CMK (cell line): ENCODE results near the gene ERVK3-1.
"Not testable (repeated sequence)": the region's sequence is repeated elsewhere in the genome, so short reads cannot be mapped to it uniquely, and the experiment has no call there.

ENCODE experiments used
- DNase-seq: peaks from one replicate; pipeline ENCODE4 v3.0.0-alpha.2; 2010; ENCODE audit warnings: low read depth

ERVK3-1 gene

DNA sequence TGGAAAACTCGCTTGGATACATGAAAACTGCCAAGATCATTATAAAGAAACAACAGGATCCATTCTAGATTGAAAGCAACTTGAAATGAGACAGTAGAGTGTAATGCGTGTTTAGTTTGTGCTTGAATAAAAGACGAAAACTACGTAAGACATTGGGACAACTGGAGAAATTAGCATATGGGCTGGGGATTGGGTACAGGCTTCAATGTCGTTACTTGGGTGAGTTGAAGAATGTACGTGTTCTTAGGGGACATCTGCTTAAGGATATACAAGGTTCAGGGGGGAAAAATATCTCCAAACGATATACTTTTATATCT lies 471 bp upstream of the ERVK3-1 start:
- no peak for DNase-seq

DNA sequence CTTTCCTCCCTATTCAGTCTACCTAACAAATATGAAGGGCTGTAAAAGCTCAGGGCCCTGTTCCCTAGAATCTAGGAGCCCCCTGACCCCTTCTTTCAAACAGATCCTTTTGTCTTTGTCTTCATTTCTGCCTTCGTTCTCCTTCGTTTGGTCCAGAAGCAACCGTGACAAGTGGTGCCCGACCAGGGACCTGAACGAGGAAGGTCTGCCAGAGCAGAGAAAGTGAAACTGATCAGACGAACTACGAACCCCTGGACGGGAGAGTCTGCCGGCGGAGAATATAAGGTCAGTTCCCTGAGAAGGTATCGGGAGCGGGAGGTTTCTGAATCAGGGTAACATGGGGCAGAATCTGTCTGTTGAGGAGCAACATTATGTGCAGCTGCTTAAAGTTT lies 751 bp downstream of the ERVK3-1 start:
- DNase-seq = no peak

DNA sequence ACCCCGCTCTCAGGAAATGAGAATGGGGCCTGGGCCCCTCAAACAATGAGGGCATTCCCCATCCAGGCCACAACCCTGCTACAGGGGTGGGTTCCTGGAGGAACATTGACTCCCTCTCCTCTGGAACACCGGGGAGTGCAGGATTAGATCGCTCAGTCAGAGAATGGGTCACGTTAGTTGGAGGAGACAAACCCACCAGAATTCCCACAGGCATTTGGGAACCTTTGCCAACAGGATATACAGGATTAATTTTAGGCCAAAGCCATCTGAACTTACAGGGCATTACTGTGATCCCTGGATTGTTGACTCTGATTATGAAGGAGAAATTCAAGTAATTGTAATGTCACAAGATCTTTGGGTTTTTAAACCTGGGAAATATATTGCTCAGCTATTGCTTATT lies 2.6 kb downstream of the ERVK3-1 start:
- DNase-seq = no peak

DNA sequence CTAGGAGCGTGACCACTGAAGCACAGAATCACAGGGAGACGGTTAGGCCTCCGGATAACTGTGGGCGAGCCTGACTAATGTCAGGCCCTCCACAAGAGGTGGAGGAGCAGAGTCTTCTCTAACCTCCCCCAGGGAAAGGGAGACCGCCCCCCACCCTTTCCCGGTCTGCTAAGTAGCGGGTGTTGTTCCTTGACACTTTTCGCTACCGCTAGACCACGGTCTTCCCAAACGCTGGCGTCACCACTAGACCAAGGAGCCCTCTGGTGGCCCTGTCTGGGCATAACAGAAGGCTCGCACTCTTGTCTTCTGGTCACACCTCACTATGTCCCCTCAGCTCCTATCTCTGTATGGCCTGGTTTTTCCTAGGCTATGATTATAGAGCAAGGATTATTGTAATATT lies 5.5 kb downstream of the ERVK3-1 start:
- not testable (repeated sequence) for DNase-seq

DNA sequence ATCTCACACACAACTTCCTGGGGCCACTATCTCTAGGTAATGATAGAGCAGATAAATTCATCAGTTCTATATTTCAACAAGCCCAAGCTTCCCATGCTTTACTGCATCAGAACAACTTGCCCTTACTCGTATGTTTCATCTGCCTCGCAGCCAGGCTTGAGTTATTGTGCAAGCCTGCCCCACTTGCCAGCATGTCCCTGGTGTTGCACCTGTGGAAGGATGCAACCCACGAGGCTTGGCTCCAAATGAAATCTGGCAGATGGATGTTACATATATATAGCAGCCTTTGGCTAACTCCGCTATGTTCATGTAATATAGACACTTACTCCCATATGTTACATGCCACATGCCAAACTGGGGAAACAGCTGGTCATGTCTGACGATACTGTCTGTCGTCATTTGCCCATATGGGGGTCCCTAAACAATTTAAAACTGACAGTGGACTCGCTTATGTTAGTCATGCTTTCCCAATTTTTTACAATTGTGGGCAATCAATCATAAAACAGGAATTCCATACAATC lies 6.2 kb downstream of the ERVK3-1 start:
- DNase-seq = no peak

DNA sequence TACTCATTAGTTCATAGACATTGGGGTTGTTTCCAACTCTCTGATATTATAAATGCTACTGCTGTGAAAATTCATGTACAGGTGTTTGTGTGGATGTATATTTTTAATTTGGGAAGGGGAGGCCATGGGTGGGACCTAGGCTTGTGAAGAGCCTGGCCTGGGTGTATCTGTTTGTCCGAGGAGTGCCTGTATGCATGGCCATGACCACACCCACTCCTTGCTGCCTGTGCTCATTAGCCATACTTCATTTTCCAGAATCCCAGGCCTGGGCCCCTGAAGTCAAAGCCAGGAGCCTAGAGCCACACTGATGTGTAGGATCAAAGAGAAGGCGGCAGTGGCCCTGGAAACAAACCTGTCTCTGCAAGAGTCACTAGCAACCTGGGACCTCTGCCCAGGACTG lies 10.4 kb downstream of the ERVK3-1 start:
- DNase-seq = no peak

DNA sequence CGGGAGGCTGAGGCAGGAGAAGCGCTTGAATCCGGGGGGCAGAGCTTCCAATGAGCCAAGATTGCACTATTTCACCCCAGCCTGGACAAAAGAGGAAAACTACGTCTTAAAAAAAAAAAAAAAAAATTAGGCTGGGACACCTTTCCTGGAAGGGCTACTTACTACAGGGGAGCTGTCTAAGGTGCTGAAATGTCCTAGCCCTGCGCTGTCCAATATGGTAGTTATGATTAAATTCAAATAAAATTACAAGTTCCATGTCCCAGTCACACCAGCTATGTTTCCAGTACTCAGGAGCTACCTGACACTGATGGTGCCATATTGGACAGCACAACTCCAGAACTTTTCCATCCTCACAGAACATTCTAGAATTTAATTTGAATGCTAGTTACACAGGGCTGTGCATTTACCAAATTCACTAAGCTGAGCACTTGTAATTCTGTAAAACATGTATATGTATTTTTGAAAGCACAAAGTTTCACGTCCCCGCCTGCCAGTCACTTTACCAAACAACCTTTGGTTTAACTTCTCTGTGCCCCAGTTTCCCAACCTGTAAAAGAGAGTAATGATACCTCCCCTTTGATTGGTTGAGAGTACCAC lies 12.4 kb downstream of the ERVK3-1 start:
- no peak for DNase-seq

DNA sequence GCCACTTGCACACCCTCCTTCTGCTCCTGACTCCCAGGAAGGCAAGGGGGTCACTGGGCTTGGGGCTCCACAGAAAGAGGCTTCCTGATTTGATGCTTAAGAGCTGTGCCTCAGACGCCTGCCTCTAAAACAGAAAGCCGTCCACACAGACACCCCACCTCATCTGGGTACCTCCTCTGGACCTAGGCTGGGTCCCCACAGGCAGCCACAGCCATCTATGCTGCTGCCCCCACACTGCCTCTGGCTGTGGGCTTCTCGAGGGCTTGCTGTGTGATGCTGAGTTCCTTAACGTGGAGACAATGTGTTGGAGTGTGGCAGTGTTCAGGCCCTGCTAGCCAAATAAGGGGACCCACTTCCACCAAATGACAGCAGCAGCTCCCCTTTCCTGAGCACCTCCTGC lies 13.1 kb downstream of the ERVK3-1 start:
- no peak for DNase-seq

DNA sequence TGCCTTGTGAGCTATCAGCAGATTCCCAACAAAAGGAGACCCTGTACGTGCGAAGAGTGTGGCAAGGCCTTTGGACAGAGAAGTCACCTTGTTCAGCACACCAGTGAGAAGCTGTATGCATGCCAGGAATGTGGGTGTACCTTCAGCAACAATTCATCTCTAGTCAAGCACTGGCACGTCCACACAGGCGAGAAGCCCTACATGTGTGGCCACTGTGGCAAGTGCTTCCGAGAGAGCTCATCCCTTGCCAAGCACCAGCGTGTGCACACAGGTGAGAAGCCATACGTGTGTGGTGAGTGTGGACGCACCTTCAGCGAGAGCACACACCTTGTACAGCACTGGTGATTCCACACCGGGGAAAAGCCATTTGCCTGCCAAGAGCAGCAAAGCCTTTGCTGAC lies 14.1 kb downstream of the ERVK3-1 start:
- DNase-seq = no peak

DNA sequence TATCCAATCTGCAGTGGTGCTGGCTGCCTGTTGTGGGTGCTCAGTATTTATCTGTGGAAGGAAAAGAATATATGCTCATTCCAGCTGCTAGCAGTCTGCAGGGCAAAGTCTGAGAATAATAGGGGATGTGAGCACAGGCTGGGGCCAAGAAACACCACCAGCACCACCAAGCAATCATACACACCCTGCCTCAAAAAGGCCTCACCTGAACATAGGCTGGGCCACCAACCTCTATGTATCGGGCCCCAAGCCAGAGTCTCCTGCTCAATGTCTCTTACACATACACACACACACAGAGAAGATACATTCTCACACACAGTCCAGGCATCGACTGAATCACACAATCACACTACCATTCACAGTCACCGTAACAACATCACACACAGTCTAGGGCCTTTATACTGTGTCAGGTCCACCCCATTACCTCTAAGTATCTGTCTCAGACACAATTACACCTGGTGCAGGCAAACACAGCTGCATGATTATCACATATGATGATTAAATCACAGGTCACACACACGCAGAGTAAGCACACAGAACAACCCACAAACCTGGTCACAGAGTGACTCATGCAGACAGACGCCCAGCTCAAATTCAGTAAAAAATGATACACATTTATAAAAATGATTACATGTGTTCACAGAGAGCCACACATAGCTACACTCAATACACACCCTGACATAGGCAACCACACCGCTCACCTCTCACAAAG lies 20.3 kb downstream of the ERVK3-1 start:
- no peak for DNase-seq

DNA sequence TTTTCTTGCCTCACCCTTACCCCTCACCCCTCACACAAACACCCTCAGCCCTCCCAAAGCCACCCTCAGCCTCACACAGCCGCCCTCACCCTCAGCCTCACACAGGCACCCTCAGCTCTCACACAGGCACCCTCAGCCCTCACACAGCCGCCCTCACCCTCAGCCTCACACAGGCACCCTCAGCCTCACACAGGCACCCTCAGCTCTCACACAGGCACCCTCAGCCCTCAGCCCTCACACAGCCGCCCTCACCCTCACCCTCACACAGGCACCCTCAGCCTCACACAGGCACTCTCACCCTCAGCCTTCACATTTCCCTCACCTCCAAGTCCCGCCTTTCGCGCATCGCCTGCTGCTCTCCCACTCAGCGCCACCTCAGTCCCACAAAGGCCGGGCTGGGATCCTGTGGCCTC lies 21.3 kb downstream of the ERVK3-1 start:
- DNase-seq = no peak

DNA sequence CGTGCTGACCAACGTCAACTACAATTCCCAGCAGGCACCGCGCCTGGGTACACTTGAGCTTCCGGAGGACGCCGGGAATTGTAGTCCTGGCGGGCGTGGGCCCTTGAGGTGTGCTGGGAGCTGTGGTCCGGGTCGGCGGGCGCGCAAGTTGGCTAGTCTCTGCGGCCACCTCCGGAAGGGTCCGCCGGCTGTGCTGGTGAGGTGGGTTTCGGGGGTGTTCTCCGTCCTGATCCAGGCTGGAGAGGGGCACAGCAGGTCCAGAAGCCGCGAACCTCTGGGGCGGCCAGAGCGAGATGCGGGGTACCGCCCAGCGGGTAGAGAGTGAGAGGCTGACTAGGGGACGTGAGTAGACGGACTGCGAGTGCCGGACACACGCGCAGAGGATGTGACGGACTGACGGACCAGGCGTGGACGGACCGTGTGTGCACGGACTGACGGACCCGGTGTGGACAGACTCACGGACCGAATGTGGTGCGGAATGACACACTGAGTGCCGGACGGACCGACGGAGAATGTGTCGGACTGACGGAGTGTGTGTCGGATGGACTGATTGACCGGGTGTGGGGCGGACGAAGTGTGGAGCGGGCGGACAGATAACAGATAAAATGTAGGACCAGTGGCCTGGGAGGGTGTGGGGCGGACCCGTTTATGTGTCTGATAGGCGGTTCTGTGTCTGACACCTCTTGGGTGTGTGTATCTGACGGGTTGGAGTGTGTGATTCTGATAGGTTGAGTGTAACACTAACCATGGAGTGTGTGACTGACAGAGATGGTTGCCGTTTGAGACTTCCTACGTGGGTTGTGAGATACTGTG lies 21.9 kb downstream of the ERVK3-1 start, which contains the start of gene ZSCAN22:
TSS of gene ZSCAN22 (plus strand) at position 81 of the 813 bp plus-strand sequence. CDS start 7,809 bp downstream, outside the sequence.
- DNase-seq = peak; percentile 95

DNA sequence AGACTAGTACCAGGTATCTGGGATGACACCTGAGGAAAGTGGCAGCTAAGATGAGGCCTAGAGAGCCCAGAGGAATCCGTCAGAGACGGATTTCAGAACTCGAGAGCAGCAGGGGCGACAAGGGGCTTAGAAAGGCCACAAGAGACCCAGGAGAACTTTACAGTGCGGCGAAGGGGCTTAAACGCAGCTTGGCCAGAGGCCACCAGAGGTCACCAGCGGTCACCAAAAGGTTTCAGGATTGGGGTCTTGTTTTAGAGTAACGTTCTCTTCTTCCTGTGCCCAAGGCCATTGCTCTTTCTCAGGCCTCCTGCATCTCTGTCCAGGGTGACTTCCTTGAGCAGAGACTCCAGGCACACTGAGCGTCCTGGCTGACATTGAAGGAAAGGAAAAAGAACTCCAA lies 23.8 kb downstream of the ERVK3-1 start:
- DNase-seq = no peak

DNA sequence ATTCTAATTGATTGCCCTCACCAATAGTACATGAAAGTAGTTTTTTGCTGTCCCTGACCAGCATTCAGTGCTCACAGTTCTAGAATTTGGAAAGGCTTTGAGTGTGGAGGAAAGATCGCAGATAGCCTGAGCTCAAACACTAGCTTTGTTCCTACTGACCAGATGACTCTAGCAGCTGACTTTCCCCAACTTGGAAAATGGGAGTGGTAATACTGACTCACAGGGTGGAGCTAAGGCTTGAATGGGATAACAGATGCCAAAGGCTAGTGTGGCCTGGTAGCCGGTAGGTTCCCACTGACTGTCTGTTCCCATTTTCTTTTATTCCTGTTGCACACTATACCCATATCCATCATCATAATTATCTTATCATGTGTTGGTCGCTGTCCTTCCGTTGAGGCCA lies 25.3 kb downstream of the ERVK3-1 start:
- DNase-seq = no peak

DNA sequence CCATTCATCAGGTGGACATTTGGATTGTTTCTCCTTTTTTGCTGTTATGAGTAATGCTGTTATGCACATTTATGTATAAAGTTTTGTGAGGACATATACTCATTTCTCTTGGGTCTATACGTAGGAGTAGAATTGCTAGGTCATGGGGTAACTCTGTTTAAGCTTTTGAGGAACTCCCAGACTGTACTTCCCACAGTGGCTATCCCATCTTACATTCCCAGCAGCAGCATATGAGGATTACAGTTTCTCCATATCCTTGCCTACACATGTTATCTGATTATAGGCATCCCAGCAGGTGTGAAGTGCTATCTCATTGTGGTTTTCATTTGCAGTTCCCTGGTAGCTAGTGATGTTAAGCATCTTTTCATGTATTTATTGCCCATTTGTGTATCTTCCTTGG lies 27.5 kb downstream of the ERVK3-1 start:
- DNase-seq = no peak

DNA sequence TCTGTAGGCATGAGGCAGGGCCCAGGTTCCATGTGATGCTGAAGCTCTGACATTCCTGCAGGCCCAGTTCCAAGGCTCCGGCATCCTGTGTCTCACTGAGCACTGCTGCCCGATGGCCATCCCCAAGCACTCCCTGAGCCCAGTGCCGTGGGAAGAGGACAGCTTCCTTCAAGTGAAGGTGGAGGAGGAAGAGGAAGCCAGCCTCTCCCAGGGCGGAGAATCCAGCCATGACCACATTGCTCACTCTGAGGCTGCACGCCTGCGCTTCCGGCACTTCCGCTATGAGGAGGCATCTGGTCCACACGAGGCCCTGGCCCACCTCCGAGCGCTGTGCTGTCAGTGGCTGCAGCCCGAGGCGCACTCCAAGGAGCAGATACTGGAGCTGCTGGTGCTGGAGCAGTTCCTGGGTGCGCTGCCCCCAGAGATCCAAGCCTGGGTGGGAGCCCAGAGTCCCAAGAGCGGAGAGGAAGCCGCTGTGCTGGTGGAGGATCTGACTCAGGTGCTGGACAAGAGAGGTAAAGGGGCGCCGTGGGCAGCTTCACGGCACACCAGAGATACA lies 29.6 kb downstream of the ERVK3-1 start:
- no peak for DNase-seq

DNA sequence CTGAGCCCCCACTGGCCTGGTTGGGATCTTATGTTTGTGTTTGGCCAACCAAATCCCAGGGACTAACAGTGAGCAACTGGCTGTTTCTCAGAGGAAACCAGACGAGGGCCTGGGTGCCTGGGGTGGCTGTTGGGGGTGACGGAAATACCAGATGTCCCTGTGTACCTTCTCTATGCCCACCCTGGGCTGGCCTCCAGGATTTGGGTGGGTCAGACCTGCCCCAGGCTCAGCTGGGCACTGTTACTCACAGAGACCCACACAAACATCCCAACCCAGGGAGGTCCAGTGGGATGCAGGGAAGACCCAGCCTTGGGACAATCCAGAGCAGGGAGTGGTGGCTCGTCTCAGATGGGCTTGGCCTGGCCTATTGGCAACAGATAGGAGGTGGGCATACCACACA lies 30.5 kb downstream of the ERVK3-1 start:
- DNase-seq = no peak

DNA sequence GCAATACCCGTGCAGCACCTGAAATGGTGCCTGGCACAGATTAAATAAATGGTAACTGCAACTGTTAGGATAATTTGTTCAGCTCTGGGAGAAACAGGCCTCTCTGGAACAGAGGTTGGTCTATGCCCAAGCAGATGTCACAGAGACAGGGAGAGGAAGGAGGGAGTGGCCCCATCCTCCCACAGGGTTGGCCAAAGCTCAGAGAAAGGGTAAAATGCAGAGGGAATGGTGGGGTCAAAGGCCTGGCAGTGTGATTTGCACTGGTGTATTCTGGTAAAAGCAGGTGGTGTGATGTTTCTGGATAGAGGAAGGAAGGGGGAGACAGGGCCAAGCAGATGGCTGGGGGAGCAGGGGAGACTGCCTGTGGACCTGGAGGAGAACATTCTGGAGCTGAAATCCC lies 31.0 kb downstream of the ERVK3-1 start:
- no peak for DNase-seq

DNA sequence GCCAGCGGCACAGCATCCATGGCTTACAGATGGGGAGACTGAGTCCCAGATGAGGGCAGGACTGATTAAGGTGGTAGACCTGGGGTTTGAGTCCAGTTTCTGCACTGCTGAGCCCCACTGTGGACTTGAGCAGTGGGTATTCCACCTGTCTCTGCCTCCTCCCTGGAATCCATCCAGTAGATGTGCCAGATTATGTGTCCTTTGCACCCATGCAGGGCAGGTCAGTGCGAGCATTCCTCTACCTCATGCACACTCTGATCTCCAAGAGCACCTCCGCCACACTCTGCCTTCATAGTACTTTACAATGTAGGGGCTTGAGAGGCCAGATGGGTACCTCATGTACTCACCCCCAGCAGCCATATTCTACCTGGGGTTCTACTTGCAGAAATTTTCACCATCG lies 31.6 kb downstream of the ERVK3-1 start:
- DNase-seq = no peak

DNA sequence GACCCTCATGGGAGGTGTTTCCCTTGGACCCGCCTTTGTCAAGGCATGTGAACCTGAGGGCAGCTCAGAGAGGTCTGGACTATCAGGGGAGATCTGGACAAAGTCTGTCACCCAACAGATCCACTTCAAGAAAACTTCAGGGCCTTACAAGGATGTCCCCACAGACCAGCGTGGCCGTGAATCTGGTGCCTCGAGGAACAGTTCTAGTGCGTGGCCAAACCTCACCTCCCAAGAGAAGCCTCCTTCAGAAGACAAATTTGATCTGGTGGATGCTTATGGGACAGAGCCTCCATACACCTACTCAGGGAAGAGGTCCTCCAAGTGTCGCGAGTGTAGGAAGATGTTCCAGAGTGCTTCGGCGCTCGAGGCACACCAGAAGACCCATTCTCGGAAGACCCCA lies 33.2 kb downstream of the ERVK3-1 start:
- DNase-seq = no peak

DNA sequence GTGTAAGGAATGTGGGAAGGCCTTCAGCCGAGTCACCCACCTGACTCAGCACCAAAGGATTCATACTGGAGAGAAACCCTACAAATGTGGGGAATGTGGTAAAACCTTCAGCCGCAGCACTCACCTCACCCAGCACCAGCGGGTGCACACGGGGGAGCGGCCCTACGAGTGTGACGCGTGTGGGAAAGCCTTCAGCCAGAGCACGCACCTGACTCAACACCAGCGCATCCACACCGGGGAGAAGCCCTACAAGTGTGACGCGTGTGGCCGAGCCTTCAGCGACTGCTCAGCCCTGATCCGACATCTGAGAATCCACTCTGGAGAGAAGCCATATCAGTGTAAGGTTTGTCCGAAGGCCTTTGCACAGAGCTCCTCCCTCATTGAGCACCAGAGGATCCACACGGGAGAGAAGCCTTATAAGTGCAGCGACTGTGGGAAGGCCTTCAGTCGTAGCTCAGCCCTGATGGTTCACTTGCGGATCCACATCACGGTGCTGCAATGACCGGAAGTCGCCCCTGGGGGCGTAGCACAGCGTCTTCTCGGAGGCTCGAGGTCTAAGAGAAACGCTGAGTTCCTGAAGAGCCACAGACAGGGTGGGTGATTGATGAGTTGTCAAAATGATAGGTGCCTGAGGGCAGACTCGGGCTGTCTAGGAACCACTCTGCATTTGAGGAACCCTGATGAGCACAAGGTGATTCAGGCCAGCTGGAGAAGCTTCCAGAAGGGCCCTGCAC lies 33.8 kb downstream of the ERVK3-1 start:
- DNase-seq = no peak

DNA sequence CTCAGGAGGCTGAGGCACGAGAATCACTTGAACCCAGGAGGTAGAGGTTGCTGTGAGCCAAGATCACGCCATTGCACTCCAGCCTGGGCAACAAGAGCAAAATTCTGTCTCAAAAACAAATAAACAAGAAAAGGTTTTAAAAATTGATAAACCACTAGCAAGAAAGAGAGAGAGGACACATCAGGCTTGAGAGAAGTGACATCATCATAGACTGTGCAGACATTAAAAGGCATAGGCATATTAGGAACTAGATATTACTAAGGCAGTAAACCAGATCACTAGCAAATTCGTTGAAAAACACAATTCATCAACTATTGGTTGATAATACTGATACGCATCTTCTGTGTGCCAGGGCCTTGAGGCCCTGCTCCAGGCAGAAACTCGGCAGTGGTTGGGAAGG lies 40.4 kb downstream of the ERVK3-1 start:
- no peak for DNase-seq
